Prostate gland (tissue), 2 donors: ENCODE data around the gene GALNT8. TPM values are rescaled to one million over a fixed set of nuclear protein-coding genes. Genes with fewer than 3 reads are reported as not detected.

Experiments used
- DNase-seq: peaks from one replicate; pipeline ENCODE4 v3.0.0-alpha.2; 2019; ENCODE audit warnings: low spot score
- H3K27ac ChIP-seq, 2 donors: fragments of 200-600 bp; sonication (generic); 2 replicates each; pipeline ENCODE4 v1.5.1; 2017 to 2019
- H3K27me3 ChIP-seq: fragments of 200-600 bp; sonication (generic); replicated peaks from 2 replicates; pipeline ENCODE4 v1.5.1; 2019; ENCODE audit not compliant: insufficient read depth
- H3K36me3 ChIP-seq, 2 donors: fragments of 200-600 bp; sonication (generic); 1 replicate in 1 of 2; 2 replicates in 1 of 2; pipeline versions ENCODE4 v1.5.1 to v1.8.1; 2017 to 2019
- H3K4me1 ChIP-seq: fragments of 200-600 bp; sonication (generic); replicated peaks from 2 replicates; pipeline ENCODE4 v1.5.1; 2019
- H3K4me3 ChIP-seq, 2 donors: fragments of 200-600 bp; sonication (generic); 2 replicates each; pipeline ENCODE4 v1.5.1; 2017 to 2019
- H3K9me3 ChIP-seq: fragments of 200-600 bp; sonication (generic); 2 replicates; pipeline ENCODE4 v1.5.1; 2017
- POLR2A ChIP-seq: fragments of 450-650 bp; IDR thresholded peaks from one replicate; pipeline ENCODE4 v1.6.1; 2016; ENCODE audit warnings: antibody characterized with exemption, mild to moderate bottlenecking
- POLR2AphosphoS5 ChIP-seq: sonication (generic); formaldehyde crosslinking; IDR thresholded peaks from one replicate; pipeline ENCODE4 v1.6.1; 2017; ENCODE audit warnings: antibody characterized with exemption
- WGBS: methylation state at CpG from one replicate; pipeline ENCODE4 v1.1.5; 2018; 5-methylcytosine and 5-hydroxymethylcytosine counted together
- intact Hi-C: fragments of 100-400 bp; cut with DNase I; formaldehyde crosslinking; loops from one replicate; pipeline ENCODE4 v1.14.2; 2022
- total RNA-seq, 2 donors: library from RNA; depleted of rRNA; stranded (reverse); fragments of >200 nt; gene quantifications; one replicate each; pipeline ENCODE4 v1.1.0, GENCODE V29; 2016
- TF ChIP-seq, protein P1 (sequence below), 4 experiments: fragments of 200-600 bp in 2 of 4; fragments of 450-650 bp in 2 of 4; sonication (generic) in 2 of 4; IDR thresholded peaks; 1 replicate in 3 of 4; 2 replicates in 1 of 4; pipeline ENCODE4 v1.5.1; 2016 to 2019; ENCODE audit warnings: antibody characterized with exemption in 4 of 4, mild to moderate bottlenecking in 2 of 4, moderate library complexity in 2 of 4

Gene GALNT8, protein sequence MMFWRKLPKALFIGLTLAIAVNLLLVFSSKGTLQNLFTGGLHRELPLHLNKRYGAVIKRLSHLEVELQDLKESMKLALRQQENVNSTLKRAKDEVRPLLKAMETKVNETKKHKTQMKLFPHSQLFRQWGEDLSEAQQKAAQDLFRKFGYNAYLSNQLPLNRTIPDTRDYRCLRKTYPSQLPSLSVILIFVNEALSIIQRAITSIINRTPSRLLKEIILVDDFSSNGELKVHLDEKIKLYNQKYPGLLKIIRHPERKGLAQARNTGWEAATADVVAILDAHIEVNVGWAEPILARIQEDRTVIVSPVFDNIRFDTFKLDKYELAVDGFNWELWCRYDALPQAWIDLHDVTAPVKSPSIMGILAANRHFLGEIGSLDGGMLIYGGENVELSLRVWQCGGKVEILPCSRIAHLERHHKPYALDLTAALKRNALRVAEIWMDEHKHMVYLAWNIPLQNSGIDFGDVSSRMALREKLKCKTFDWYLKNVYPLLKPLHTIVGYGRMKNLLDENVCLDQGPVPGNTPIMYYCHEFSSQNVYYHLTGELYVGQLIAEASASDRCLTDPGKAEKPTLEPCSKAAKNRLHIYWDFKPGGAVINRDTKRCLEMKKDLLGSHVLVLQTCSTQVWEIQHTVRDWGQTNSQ
- total RNA-seq, result 1 to 10 TPM in 1 of 2 donors, under 1 TPM in 1; 0.41 to 5.1 TPM

DNA sequence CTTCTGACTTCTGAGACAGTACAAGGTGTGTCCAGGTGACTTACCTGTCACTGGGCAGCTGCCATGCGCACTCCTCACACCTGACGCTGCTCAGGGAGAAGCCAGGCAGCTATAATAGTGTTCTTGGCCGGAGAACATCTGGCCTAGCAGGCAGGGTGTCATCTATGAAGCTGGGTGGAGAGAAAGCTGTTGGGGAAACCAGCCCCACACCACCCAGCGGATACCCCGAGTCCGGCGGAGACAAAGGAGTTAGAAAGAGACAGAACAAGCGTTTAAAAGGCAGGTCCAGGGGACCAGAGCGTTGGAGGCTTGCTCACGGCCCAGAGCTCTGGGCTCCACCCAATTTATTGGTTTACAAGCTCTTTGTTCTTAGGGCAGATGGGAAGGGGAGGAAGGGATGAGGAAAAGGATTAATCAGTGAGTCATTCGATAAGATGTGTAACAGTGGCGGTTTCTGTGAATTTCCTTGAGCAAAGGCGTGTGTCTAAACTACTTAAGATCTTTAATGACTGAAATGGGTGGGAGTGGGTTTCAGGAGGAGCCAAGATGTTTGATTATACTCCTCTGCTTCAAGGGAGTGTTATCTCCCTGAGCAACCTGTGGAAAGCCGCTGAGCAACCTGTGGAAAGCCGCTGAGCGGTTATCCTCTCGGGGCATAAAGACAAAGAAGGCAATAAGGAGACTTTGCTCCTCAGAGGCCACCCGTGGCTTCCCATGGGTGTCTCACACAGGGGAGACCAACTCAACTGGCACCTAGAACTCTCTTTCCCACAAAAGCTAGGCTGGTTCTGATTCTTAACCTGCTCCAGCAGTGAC lies at the start of gene GALNT8:
Gene GALNT8, plus strand, starts transcription at position 580 of the 816 bp plus-strand sequence. CDS start 278 bp downstream, outside the sequence.
- 47% methylated on average over 18 of the region's 18 CpGs for WGBS
- no peak for DNase-seq
- no peaks in the 10 kb centered on the region for H3K27me3 ChIP-seq
- TF ChIP-seq POLR2AphosphoS5, result no peak
- no peak for TF ChIP-seq POLR2A
- TF ChIP-seq, protein P1, sequence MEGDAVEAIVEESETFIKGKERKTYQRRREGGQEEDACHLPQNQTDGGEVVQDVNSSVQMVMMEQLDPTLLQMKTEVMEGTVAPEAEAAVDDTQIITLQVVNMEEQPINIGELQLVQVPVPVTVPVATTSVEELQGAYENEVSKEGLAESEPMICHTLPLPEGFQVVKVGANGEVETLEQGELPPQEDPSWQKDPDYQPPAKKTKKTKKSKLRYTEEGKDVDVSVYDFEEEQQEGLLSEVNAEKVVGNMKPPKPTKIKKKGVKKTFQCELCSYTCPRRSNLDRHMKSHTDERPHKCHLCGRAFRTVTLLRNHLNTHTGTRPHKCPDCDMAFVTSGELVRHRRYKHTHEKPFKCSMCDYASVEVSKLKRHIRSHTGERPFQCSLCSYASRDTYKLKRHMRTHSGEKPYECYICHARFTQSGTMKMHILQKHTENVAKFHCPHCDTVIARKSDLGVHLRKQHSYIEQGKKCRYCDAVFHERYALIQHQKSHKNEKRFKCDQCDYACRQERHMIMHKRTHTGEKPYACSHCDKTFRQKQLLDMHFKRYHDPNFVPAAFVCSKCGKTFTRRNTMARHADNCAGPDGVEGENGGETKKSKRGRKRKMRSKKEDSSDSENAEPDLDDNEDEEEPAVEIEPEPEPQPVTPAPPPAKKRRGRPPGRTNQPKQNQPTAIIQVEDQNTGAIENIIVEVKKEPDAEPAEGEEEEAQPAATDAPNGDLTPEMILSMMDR (IDR thresholded peaks at IDR 0.05), result no peak
- H3K36me3 ChIP-seq, result no peaks in the 10 kb centered on the region
- no peak within 1 kb of the TSS for H3K27ac ChIP-seq
- H3K9me3 ChIP-seq, result no peaks in the 10 kb centered on the region
- intact Hi-C loops, result no loop called here
- no peaks in the 10 kb centered on the region for H3K4me1 ChIP-seq
- H3K4me3 ChIP-seq, result no peak within 1 kb of the TSS

DNA sequence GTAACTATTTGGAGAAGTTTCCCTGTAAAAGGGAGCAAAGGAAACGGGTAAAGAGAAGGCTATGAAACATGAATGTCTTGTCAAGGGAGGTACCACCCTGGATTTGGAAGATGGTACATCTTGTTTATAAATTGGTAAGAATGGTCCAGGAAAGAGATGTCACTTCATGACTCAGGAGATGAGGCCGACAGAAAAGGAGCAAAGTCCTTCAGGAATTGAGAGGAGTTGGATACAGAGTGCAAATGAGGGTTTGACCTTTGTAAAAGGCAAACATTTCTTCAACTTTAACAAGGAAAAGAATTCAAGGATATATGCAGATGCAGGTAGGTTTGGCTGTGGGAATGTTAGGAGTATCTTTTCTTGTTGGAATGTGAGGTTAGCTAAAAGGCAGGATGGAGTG lies 40.5 kb upstream of the GALNT8 start:
- TF ChIP-seq POLR2AphosphoS5 (no peak), POLR2A (no peak)
- TF ChIP-seq, protein P1 (IDR thresholded peaks at IDR 0.05), result no peak
- H3K36me3 ChIP-seq, result peaks cover 0 to 4% of the 10 kb centered on the region in 2 donors
- no peaks in the 10 kb centered on the region for H3K27me3 ChIP-seq
- intact Hi-C loops, result no loop called here
- 86% methylated on average over 2 of the region's 2 CpGs for WGBS
- H3K4me1 ChIP-seq, result no peaks in the 10 kb centered on the region
- no peak overlapping the region for H3K27ac ChIP-seq
- no peaks in the 10 kb centered on the region for H3K9me3 ChIP-seq
- no peak overlapping the region for H3K4me3 ChIP-seq
- no peak for DNase-seq

DNA sequence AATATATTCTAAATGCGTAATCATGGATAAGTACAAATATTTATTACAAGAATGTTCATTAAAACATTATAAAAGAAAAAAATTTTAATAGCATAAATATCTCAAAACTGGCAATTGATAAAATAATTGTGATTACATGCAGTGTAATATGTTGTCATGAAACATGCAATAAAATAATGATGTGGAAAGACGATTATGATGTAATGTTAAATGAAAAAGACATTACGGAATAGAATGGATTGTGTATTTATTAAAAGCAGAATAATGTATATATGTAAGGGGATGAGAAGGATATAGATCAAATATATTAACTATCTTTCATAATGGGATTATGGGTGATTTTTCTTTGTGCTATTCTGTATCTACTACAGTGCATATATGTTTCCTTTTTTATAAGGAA lies 38.5 kb upstream of the GALNT8 start:
- Histone ChIP-seq H3K36me3 (peaks cover 0 to 4% of the 10 kb centered on the region in 2 donors), H3K9me3 (no peaks in the 10 kb centered on the region), H3K4me3 (no peak overlapping the region), H3K27ac (no peak overlapping the region), H3K4me1 (no peaks in the 10 kb centered on the region), H3K27me3 (no peaks in the 10 kb centered on the region)
- WGBS, result 81% methylated on average over 3 of the region's 3 CpGs
- TF ChIP-seq POLR2A (no peak), POLR2AphosphoS5 (no peak)
- TF ChIP-seq, protein P1 (IDR thresholded peaks at IDR 0.05), result no peak
- intact Hi-C loops, result no loop called here
- no peak for DNase-seq

DNA sequence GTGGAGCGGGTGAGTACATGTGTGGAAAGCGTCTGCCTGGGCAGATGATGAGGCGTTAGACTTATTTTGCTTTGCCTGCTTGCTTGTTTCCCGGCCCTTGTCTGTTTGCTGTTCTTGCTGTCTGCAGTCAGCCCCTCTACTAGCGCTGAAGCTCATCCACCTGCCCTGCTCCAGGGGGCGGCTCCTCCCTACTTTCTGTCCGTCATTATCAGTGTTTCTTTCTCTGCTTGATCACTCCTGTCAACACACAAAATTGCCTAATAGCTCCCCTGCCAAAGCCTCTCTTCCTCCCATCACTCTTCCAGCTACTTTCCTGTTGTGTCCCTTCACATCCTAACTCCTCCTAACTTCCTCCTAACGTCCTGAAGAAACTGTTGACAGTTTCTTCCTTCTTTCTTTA lies 34.9 kb upstream of the GALNT8 start:
- Histone ChIP-seq H3K4me3 (no peak overlapping the region), H3K4me1 (no peaks in the 10 kb centered on the region), H3K27me3 (no peaks in the 10 kb centered on the region), H3K9me3 (no peaks in the 10 kb centered on the region), H3K36me3 (peaks cover 0 to 4% of the 10 kb centered on the region in 2 donors), H3K27ac (no peak overlapping the region)
- DNase-seq, result no peak
- 89% methylated on average over 8 of the region's 8 CpGs for WGBS
- TF ChIP-seq POLR2AphosphoS5, result no peak
- no peak for TF ChIP-seq POLR2A
- TF ChIP-seq, protein P1 (IDR thresholded peaks at IDR 0.05), result no peak
- intact Hi-C loops, result no loop called here
